Adrenal gland (tissue), 12 donors: Measurements from ENCODE around the gene ZNF32. TPM values are rescaled to one million over a fixed set of nuclear protein-coding genes. Genes with fewer than 3 reads are reported as not detected.

Experiments used
- DNase-seq, 7 donors: peaks; one replicate each; pipeline ENCODE4 v3.0.0-alpha.2; 2019 to 2020
- H3K27ac ChIP-seq, 5 donors: fragments of 200-600 bp; sonication (generic) in 4 of 5; 1 replicate in 3 of 5; 2 replicates in 2 of 5; pipeline versions ENCODE4 v1.5.1 to v1.8.0; 2016 to 2020; ENCODE audit warnings: mild to moderate bottlenecking in 1 of 5
- H3K27me3 ChIP-seq: fragments of 200-600 bp; 2 replicates; pipeline ENCODE4 v1.8.0; 2021
- H3K36me3 ChIP-seq, 2 donors: fragments of 200-600 bp; replicated peaks in 1 of 2; 1 replicate in 1 of 2; 2 replicates in 1 of 2; pipeline versions ENCODE4 v1.5.1 to v1.8.0; 2018 to 2022
- H3K4me1 ChIP-seq, 2 donors: fragments of 200-600 bp; replicated peaks in 1 of 2; 1 replicate in 1 of 2; 2 replicates in 1 of 2; pipeline versions ENCODE4 v1.5.1 to v1.8.0; 2018 to 2021
- H3K4me3 ChIP-seq, 4 donors: fragments of 200-600 bp; sonication (generic) in 3 of 4; one replicate each; pipeline ENCODE4 v1.5.1; 2016 to 2018
- H3K9me3 ChIP-seq, 3 donors: fragments of 200-600 bp; sonication (generic) in 1 of 3; replicated peaks in 1 of 3; 1 replicate in 2 of 3; 2 replicates in 1 of 3; pipeline versions ENCODE4 v1.5.1 to v1.8.0; 2016 to 2021
- POLR2A ChIP-seq, 2 donors: fragments of 450-650 bp; IDR thresholded peaks; one replicate each; pipeline ENCODE4 v1.6.1; 2017; ENCODE audit warnings: antibody characterized with exemption in 2 of 2, mild to moderate bottlenecking in 2 of 2, moderate library complexity in 1 of 2
- WGBS, 4 donors: extraction: QIAGEN DNeasy Blood & Tissue Kit in 2 of 4; methylation state at CpG; one replicate each; pipeline versions ENCODE4 v1.1.5 to v1.1.7; 2013 to 2017; 5-methylcytosine and 5-hydroxymethylcytosine counted together
- intact Hi-C, 2 donors: fragments of 100-400 bp; cut with DNase I; formaldehyde crosslinking; loops; one replicate each; pipeline versions ENCODE4 v1.14.1 to v1.15.0; 2022 to 2023
- polyA plus RNA-seq, 3 donors: library from polyadenylated mRNA; stranded (reverse); fragments of 200-250 nt in 2 of 3; fragments of 350-450 nt in 1 of 3; fragmentation: Illumina TruSeq in 1 of 3; extraction: RNeasy Lipid Tissue Mini Kit (QIAGEN cat#74804) in 1 of 3; gene quantifications; one replicate each; pipeline ENCODE4 v1.2.3, GENCODE V29; 2013 to 2014
- total RNA-seq, 9 donors: library from RNA; depleted of rRNA in 4 of 9; stranded (reverse); fragments of >200 nt in 4 of 9; fragments of 120-200 nt in 1 of 9; fragmentation: NEBNext Ultra II Directional in 1 of 9; extraction: Animal tissue kit (Norgen Biotek cat#: 25700) in 1 of 9; gene quantifications; one replicate each; pipeline versions ENCODE4 v1.1.0 to v1.2.4, GENCODE V29; 2013 to 2023
- TF ChIP-seq, protein P1 (sequence below), 6 experiments: fragments of 450-650 bp in 4 of 6; fragments of 200-600 bp in 2 of 6; sonication (generic) in 1 of 6; IDR thresholded peaks; 1 replicate in 5 of 6; 2 replicates in 1 of 6; pipeline versions ENCODE4 v1.5.1 to v1.8.0; 2016 to 2021; ENCODE audit warnings: antibody characterized with exemption in 6 of 6, mild to moderate bottlenecking in 2 of 6, moderate library complexity in 1 of 6
- donor health status: healthy with polysubstance abuse.
- donor health status: Bipolar disorder and iron deficiency.
- donor health status: DM: yes; HTN: yes; CAD: no.
- donor health status: DM: no; HTN: no; CAD: no.
- donor health status: DM: no; HTN: no; CAD: no.
- donor health status: DM: yes; HTN: yes; CAD: no.

ZNF32 gene
- total and polyA plus RNA-seq, 12 donors = 18.0 to 77.8 (median 42.5) TPM

DNA sequence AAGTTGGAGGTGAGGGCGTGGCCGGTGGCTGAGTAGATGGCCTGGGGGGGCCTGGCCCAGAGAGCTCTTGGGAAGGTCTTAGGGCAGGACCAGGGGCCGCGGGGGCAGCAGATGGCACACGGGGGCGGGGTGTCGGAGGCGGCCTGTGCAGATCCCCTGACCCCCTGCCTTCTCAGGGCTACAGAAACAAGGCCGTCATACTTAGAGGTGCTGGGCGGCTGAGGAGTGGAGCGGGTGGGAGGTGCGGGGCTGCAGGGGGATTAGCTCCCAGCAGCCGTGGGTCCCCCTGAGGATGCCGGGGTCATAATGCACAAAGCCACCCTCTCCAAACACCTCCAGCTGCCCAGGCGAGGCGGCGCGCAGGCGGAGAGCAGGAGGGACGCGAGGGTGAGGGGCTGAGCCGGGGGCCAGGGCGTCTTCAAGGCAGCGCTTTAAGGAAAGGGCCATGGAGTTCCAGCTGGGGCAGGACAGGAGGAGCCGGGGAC is 40.4 kb upstream of the ZNF32 start:
- Histone ChIP-seq H3K36me3 (no peaks in the 10 kb centered on the region), H3K4me3 (peak overlapping the region in 2 of 4 donors; percentile 13 to 47), H3K4me1 (peaks cover 3 to 12% of the 10 kb centered on the region in 2 donors), H3K9me3 (no peaks in the 10 kb centered on the region), H3K27me3 (no peaks in the 10 kb centered on the region), H3K27ac (no peak overlapping the region)
- WGBS, 4 donors = 59 to 80% (median 65%) methylated on average over 17 to 25 of the region's 25 CpGs
- TF ChIP-seq, protein P1, sequence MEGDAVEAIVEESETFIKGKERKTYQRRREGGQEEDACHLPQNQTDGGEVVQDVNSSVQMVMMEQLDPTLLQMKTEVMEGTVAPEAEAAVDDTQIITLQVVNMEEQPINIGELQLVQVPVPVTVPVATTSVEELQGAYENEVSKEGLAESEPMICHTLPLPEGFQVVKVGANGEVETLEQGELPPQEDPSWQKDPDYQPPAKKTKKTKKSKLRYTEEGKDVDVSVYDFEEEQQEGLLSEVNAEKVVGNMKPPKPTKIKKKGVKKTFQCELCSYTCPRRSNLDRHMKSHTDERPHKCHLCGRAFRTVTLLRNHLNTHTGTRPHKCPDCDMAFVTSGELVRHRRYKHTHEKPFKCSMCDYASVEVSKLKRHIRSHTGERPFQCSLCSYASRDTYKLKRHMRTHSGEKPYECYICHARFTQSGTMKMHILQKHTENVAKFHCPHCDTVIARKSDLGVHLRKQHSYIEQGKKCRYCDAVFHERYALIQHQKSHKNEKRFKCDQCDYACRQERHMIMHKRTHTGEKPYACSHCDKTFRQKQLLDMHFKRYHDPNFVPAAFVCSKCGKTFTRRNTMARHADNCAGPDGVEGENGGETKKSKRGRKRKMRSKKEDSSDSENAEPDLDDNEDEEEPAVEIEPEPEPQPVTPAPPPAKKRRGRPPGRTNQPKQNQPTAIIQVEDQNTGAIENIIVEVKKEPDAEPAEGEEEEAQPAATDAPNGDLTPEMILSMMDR (IDR thresholded peaks at IDR 0.05) = no peak
- TF ChIP-seq POLR2A (IDR thresholded peaks at IDR 0.05) = no peak
- DNase-seq = no peak
- intact Hi-C loops = loop anchor here (5.0 to 10.0 kb wide), 2 partner anchors 698 to 1176 kb away; partner anchors contain the start of gene CXCL12 (in 2 of the 2)

DNA sequence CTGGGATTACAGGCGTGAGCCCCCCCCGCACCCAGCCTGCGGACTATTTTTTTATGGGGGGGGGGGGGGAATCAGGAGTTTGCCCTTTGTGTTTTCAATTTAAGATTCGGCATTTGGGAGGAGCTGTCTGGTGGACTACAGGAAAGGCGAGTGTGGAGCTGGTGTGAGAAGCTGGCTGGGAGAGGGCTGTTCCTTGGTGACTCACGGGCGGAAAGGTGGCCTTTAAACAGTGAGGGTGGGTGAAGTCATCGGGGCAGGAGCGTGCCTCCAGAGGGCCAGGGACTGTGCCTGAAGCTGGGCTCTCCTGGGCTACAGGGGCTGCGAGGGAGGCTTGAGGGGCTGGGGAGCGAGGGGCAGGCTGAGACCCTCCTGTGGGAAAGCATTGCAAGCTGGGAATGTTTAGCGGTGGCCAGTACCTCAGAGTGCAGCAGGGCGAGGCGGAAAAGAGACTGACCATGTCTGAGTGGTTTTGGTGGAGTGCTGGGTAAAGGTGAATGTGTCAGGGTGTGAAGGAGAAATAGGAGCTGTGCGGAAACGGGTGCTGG is 39.7 kb upstream of the ZNF32 start:
- Histone ChIP-seq H3K27me3 (no peaks in the 10 kb centered on the region), H3K9me3 (no peaks in the 10 kb centered on the region), H3K4me1 (peaks cover 3 to 12% of the 10 kb centered on the region in 2 donors), H3K27ac (no peak overlapping the region), H3K4me3 (no peak overlapping the region), H3K36me3 (no peaks in the 10 kb centered on the region)
- 78 to 83% (median 83%) methylated on average over 15 to 16 of the region's 16 CpGs for WGBS, 4 donors
- intact Hi-C loops = loop anchor here (5.0 to 10.0 kb wide), 2 partner anchors 699 to 1176 kb away; partner anchors contain the start of gene CXCL12 (in 2 of the 2)
- no peak for TF ChIP-seq POLR2A (IDR thresholded peaks at IDR 0.05)
- TF ChIP-seq, protein P1 (IDR thresholded peaks at IDR 0.05) = no peak
- no peak for DNase-seq

DNA sequence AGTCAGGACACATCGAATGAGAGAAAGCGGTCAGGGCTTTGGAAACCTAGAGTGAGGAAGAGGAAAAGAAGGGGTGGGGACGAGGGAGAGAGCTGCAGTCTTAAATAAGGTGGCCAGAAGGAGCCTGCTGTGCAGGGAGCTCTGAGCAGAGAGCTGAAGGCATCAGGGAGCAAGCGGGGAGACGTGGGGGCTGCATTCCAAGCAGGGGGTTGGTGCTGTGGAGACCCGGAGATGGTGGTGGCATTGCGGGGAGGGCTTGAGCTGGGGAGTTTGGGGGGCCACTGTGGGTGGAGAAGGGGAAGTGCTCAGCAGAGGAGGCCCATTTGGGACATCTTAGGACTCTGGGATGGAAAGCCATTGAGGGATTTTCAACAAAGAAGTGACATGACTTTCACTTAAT is 38.7 kb upstream of the ZNF32 start:
- Histone ChIP-seq H3K4me3 (no peak overlapping the region), H3K27me3 (no peaks in the 10 kb centered on the region), H3K9me3 (no peaks in the 10 kb centered on the region), H3K27ac (no peak overlapping the region), H3K4me1 (peaks cover 3 to 12% of the 10 kb centered on the region in 2 donors), H3K36me3 (no peaks in the 10 kb centered on the region)
- DNase-seq = no peak
- intact Hi-C loops = loop anchor here (5.0 to 10.0 kb wide), 2 partner anchors 700 to 1177 kb away; partner anchors contain the start of gene CXCL12 (in 2 of the 2)
- WGBS, 4 donors = 86 to 90% (median 89%) methylated on average over 7 of the region's 7 CpGs
- TF ChIP-seq, protein P1 (IDR thresholded peaks at IDR 0.05) = no peak
- TF ChIP-seq POLR2A (IDR thresholded peaks at IDR 0.05) = no peak

DNA sequence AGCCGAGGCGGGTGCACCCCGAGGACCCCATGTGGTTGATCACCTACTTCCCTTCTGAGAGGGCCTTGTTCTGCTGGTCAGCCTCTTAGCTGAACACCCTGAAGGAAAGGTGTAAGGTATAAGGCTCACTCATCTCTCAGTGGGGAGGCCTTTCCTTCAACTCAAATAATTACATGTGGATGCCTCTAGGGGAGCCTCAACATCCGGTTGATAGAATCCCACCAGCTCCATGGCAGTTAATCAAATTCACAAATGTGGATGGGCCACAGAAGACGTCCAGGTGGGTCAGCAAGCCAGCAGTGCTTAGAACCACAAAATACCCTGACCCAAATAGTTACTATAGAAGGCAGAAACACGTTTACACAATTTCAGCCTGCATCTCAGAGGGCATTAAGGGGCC is 37.7 kb upstream of the ZNF32 start:
- TF ChIP-seq, protein P1 (IDR thresholded peaks at IDR 0.05) = no peak
- TF ChIP-seq POLR2A (IDR thresholded peaks at IDR 0.05) = no peak

More for the DNA sequence above, 37.7 kb upstream of the ZNF32 start:
- Histone ChIP-seq H3K27me3 (no peaks in the 10 kb centered on the region), H3K4me1 (peaks cover 3 to 8% of the 10 kb centered on the region in 2 donors), H3K9me3 (no peaks in the 10 kb centered on the region), H3K4me3 (no peak overlapping the region), H3K36me3 (no peaks in the 10 kb centered on the region), H3K27ac (no peak overlapping the region)
- WGBS, 4 donors = 74 to 86% (median 86%) methylated on average over 6 of the region's 6 CpGs
- intact Hi-C loops = loop anchor here (5.0 to 10.0 kb wide), 2 partner anchors 701 to 1178 kb away; partner anchors contain the start of gene CXCL12 (in 2 of the 2)
- DNase-seq = no peak
